ENCODE measurements around the gene ADAT3. TPM values are rescaled to one million over a fixed set of nuclear protein-coding genes. Genes with fewer than 3 reads are reported as not detected.

Gene ADAT3
- total RNA-seq (2022; extraction: Qiagen RNA extraction) = 2.1 to 6.7 TPM (median 5.2 TPM) in 5 replicates

DNA sequence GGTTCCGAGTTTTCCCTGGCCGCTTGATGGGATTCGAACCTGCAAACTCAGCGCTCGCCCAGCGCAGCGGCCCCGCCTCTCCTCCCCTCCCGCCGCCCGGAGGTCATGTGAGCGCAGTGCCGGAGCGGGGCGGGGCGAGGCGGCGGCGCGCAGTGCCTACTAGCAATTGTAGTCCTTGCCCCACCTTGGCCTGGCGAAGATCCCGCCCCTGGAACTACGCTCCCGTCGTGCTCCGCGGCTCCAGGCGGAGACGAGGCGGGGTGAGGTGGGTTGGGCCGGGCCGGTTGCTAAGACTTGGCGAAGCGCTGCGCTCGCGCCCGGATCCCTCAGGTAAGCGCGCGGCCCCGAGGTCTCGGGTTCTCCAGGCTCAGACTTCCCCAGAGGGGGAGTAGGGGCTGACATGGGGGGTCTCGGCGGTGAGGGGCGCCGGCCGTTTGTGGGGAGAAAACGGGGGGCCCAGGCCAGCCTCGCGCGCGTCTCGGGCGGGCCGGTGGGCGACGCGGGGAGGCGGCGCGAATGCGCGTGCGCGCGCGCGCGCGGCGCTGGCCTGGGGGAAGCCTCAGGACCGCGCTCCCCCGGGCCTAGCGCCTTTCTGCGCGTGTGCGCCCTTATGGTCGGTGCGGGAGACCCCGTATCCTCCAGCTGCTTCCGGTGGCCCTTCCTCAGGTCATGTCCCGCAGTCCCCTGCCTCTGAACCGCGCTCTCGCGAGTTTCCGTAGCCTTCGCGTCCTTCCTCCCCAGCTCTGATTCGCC, at the start of gene ADAT3, which contains the start of gene SCAMP4:
Gene ADAT3 (plus strand): TSS at position 290 of the 753 bp plus-strand sequence. CDS start 6,649 bp downstream, outside the sequence.
Gene SCAMP4 (plus strand): TSS at position 290 of the 753 bp plus-strand sequence. CDS start 9,621 bp downstream, outside the sequence.

DNA sequence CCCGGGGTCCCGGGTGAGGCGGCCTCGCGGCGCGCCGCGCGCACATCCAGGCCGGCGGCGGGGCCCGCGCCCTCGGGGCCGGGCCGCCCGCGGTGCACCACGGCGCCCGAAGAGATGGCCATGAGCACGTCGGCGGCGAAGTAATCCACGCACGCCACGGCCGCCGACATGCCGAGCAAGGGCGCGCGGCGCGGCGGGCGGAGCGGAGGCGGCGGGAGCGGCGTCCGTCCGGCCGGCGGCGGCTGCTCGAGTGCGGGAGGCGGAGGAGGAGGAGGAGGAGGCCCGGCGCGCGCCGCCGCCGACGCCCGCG, 41.9 kb upstream of the ADAT3 start, which contains the start of gene KLF16:
Gene KLF16 (minus strand): TSS at position 252 of the 310 bp plus-strand sequence. CDS start 82 bp downstream, at position 170.

DNA sequence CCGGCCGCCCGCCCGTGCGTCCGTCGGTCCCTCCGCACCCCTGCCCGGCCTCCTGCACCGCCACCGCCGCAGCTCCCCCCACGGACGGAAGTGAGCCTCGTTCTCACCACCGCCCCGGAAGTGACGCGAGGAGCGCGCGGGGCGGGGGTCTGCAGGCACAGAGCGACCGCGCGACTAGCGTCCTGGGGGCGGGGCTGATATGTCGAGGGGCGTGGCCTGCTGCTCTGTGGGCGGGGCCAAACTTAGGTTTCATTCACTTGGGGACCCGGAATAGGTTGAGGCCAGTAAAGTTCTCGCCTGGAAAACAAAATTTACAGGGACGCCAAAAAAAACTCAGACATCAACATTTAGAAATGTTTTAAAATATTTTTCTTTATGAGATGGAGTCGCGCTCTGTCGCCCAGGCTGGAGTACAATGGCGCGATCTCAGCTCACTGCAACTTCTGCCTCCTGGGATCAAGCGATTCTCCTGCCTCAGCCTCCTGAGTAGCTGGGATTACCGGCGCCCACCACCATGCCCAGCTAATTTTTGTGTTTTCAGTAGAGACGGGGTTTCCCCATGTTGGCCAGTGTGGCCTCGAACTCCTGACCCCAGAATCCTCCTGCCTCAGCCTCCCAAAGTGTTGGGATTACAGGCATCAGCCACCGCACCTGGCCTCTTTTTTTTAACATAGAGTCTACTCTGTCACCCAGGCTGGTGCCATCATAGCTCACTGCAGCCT, 19.6 kb upstream of the ADAT3 start, which contains the start of gene ABHD17A:
Gene ABHD17A (minus strand): TSS at position 99 of the 722 bp plus-strand sequence. CDS start 3,930 bp downstream, outside the sequence.

DNA sequence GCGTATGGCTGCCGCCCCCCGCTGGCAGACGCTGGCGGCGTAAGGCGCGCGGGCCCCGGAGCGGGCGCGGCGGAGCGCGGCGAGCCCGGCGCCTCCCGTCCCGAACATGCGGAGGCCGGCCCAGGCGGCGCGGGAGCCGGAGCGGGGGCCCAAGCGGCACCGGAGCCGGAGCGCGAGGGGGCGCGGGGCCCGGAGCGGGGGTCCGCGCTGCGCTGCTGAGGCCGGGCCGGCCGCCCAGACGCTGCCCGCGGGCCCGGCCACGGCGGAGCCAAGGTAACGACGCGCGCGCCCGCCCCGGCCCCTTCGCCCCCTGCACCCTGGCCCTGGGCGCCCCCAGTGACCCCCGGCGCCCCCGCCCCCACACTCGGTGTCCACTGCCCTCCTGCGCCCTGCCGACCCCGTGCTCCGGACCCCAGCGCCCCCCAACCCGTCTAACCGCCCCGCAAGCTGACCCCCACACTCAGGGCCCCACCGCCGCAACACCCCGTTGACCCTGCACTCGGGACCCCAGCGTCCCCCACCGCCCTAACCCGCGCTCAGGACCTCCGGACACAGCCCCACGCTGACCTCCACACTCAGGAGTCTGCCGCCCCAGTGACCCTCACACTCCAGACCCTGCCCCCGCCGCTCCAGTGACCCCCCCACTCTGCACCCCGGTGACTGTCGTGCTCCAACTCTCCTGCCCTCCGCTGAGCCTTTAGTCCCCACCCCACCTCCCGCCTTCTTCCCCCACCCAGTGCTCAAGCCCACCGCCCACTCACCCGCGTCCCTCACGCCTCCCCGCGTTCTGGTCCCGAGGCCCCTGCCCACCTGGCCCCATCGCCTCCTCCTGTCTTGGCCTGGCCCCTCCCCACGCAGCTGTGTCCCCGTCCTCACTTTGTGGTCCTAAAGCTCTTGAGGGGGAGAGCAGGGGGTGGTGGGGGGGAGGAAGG, 36.2 kb downstream of the ADAT3 start, which contains the start of gene CSNK1G2:
Gene CSNK1G2 (plus strand): TSS at position 27 of the 932 bp plus-strand sequence. CDS start 28,601 bp downstream, outside the sequence.

Other genes with a start within 250 kb of the ADAT3 start
- 0.01 to 0.02 TPM (median 0.02 TPM) in 3 of 5 replicates, not detected in the others for gene ONECUT3, start 151.9 kb upstream of the ADAT3 start, total RNA-seq (2022; extraction: Qiagen RNA extraction)
- gene ATP8B3, start 93.1 kb upstream of the ADAT3 start, total RNA-seq (2022; extraction: Qiagen RNA extraction) = 1.9 to 3.7 TPM (median 3.1 TPM) in 5 replicates
- gene REXO1, start 56.9 kb upstream of the ADAT3 start, total RNA-seq (2022; extraction: Qiagen RNA extraction) = 15.3 to 21.2 TPM (median 18.9 TPM) in 5 replicates
- 18.2 to 33.0 TPM (median 30.7 TPM) in 5 replicates for gene KLF16, start 41.8 kb upstream of the ADAT3 start, total RNA-seq (2022; extraction: Qiagen RNA extraction)
- 20.2 to 40.3 TPM (median 37.9 TPM) in 5 replicates for gene ABHD17A, start 19.9 kb upstream of the ADAT3 start, total RNA-seq (2022; extraction: Qiagen RNA extraction)
- 48.6 to 80.5 TPM (median 50.9 TPM) in 5 replicates for gene SCAMP4, start within 50 bp of the ADAT3 start, total RNA-seq (2022; extraction: Qiagen RNA extraction)
- gene CSNK1G2, start 35.8 kb downstream of the ADAT3 start, total RNA-seq (2022; extraction: Qiagen RNA extraction) = 33.7 to 51.8 TPM (median 47.3 TPM) in 5 replicates
- 34.0 to 49.1 TPM (median 45.1 TPM) in 5 replicates for gene BTBD2, start 110.3 kb downstream of the ADAT3 start, total RNA-seq (2022; extraction: Qiagen RNA extraction)
- gene MKNK2, start 145.8 kb downstream of the ADAT3 start, total RNA-seq (2022; extraction: Qiagen RNA extraction) = 45.9 to 79.0 TPM (median 71.3 TPM) in 5 replicates
- 13.3 to 15.2 TPM (median 14.0 TPM) in 5 replicates for gene MOB3A, start 190.9 kb downstream of the ADAT3 start, total RNA-seq (2022; extraction: Qiagen RNA extraction)
- gene IZUMO4, start 191.5 kb downstream of the ADAT3 start, total RNA-seq (2022; extraction: Qiagen RNA extraction) = 0.41 to 0.98 TPM (median 0.79 TPM) in 5 replicates
- gene AP3D1, start 246.2 kb downstream of the ADAT3 start, total RNA-seq (2022; extraction: Qiagen RNA extraction) = 72.8 to 81.4 TPM (median 78.3 TPM) in 5 replicates

All from A549 treated with AZD2906 at 1 μM for 4 hours (cell line).